Measurements from ENCODE around the gene TRIM5. TPM values are rescaled to one million over a fixed set of nuclear protein-coding genes. Genes with fewer than 3 reads are reported as not detected.
"Not testable (repeated sequence)": the region's sequence is repeated elsewhere in the genome, so short reads cannot be mapped to it uniquely, and the experiment has no call there.

Gene TRIM5
- polyA plus RNA-seq, 3 donors, result 9.4 to 14.4 (median 10.6) TPM

DNA sequence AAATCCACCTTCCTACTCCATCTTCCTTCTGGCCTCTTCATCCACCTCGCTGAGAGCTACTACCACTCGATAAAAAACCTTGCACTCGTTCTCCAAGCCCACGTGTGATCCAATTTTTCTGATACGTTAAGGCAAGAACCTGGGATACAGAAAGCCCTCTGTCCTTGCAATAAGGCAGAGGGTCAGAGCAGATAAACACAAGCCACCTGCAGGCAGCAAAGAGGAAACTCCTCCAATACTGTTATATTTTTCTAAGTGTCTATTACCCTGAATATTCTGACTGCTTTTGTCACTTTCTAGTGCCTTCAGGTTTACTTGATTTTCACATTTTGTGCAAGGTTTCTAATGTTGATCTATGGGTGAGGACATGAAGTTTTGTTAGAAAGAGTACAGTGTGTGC lies 26.6 kb downstream of the TRIM5 start:
- no peak overlapping the region for H2AFZ ChIP-seq (ENCODE audit: insufficient read depth, low read depth, low read length, poor library complexity, severe bottlenecking)
- Mint-ChIP-seq H3K4me3 (no peak overlapping the region), H3K9me3 (peaks cover 3 to 8% (median 5%) of the 10 kb centered on the region in 7 donors), H3K36me3 (peaks cover 18 to 24% of the 10 kb centered on the region in 2 donors), H3K4me1 (no peaks in the 10 kb centered on the region), H3K27me3 (ENCODE audit: low read depth in 3 of 3) (peaks cover 0 to 2% (median 0%) of the 10 kb centered on the region in 3 donors), H3K27ac (no peak overlapping the region)
- no peaks in the 10 kb centered on the region for H3K4me1 ChIP-seq (ENCODE audit: control insufficient read depth in 1 of 2, insufficient read depth in 2 of 2, low read length in 2 of 2)
- no peak for DNase-seq
- H3K9ac ChIP-seq (ENCODE audit: insufficient read depth, low read length, poor library complexity, severe bottlenecking), result no peak overlapping the region
- H3K27me3 ChIP-seq (ENCODE audit: control insufficient read depth in 2 of 2, insufficient read depth in 2 of 2, low read length in 2 of 2), result no peaks in the 10 kb centered on the region
- H3K36me3 ChIP-seq (replicated peaks in 1 of 2; ENCODE audit: control insufficient read depth in 1 of 2, insufficient read depth in 2 of 2, low read length in 2 of 2), result peaks cover 3 to 17% of the 10 kb centered on the region in 2 donors
- no peak overlapping the region for H3K4me2 ChIP-seq (replicated peaks; ENCODE audit: extremely low read depth, low read length, poor library complexity, severe bottlenecking)
- 100% methylated on average over 1 of the region's 5 CpGs for WGBS (ENCODE audit: insufficient coverage)
- no peak overlapping the region for H3K27ac ChIP-seq (ENCODE audit: low read depth in 1 of 2, low read length in 2 of 2)
- intact Hi-C loops (cut with micrococcal nuclease), result no loop called here
- no peaks in the 10 kb centered on the region for H4K20me1 ChIP-seq (ENCODE audit: insufficient read depth, low read length)
- no peak for TF ChIP-seq CTCF (IDR thresholded peaks at IDR 0.05)
- no peak overlapping the region for H3K4me3 ChIP-seq (replicated peaks in 1 of 3; ENCODE audit: low read depth in 2 of 3, low read length in 3 of 3)
- no peaks in the 10 kb centered on the region for H3K79me2 ChIP-seq (ENCODE audit: insufficient read depth, low read length)
- H3K9me3 ChIP-seq (replicated peaks in 1 of 2; ENCODE audit: control insufficient read depth in 1 of 2, insufficient read depth in 1 of 2, low read length in 2 of 2), result no peaks in the 10 kb centered on the region

DNA sequence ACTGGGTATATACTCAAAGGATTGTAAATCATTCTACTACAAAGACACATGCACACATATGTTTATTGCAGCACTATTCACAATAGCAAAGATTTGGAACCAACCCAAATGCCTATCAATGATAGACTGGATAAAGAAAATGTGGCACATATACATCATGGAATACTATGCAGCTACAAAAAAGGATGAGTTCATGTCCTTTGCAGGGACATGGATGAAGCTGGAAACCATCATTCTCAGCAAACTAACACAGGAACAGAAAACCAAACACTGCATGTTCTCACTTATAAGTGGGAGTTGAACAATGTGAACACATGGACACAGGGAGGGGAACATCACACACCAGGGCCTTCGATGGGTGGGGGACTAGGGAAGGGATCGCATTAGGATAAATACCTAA lies 27.9 kb downstream of the TRIM5 start:
- H3K36me3 ChIP-seq (replicated peaks in 1 of 2; ENCODE audit: control insufficient read depth in 1 of 2, insufficient read depth in 2 of 2, low read length in 2 of 2); H3K4me2 ChIP-seq (replicated peaks; ENCODE audit: extremely low read depth, low read length, poor library complexity, severe bottlenecking); H3K27ac Mint-ChIP-seq; H3K9ac ChIP-seq (ENCODE audit: insufficient read depth, low read length, poor library complexity, severe bottlenecking); H3K27me3 ChIP-seq (ENCODE audit: control insufficient read depth in 2 of 2, insufficient read depth in 2 of 2, low read length in 2 of 2); H3K79me2 ChIP-seq (ENCODE audit: insufficient read depth, low read length); intact Hi-C loops (cut with micrococcal nuclease); H2AFZ ChIP-seq (ENCODE audit: insufficient read depth, low read depth, low read length, poor library complexity, severe bottlenecking); H3K27ac ChIP-seq (ENCODE audit: low read depth in 1 of 2, low read length in 2 of 2); DNase-seq; H3K27me3 Mint-ChIP-seq (ENCODE audit: low read depth in 3 of 3); H4K20me1 ChIP-seq (ENCODE audit: insufficient read depth, low read length); H3K4me1 ChIP-seq (ENCODE audit: control insufficient read depth in 1 of 2, insufficient read depth in 2 of 2, low read length in 2 of 2); H3K9me3 ChIP-seq (replicated peaks in 1 of 2; ENCODE audit: control insufficient read depth in 1 of 2, insufficient read depth in 1 of 2, low read length in 2 of 2); H3K4me3 ChIP-seq (replicated peaks in 1 of 3; ENCODE audit: low read depth in 2 of 3, low read length in 3 of 3); H3K4me3 Mint-ChIP-seq; H3K4me1 Mint-ChIP-seq: not testable (repeated sequence)
- no CpG with 5 or more reads among the region's 2 CpGs for WGBS (ENCODE audit: insufficient coverage)
- H3K9me3 Mint-ChIP-seq, result peaks cover 5 to 18% (median 10%) of the 10 kb centered on the region in 7 donors
- peaks cover 11 to 18% of the 10 kb centered on the region in 2 donors for H3K36me3 Mint-ChIP-seq
